GM21723 (cell line): ENCODE results near the gene PREX1.
A peak's percentile ranks its signal among the peaks of the same experiment; 100 is the strongest.

Experiments
- ATAC-seq: cut with Tn5 transposase; IDR thresholded peaks from one replicate; pipeline ENCODE4 v1.9.1; 2021; ENCODE audit warnings: mild to moderate bottlenecking, moderate library complexity; ENCODE audit not compliant: unreplicated experiment

Gene PREX1

GRCh38 chr20:48738399-48739304 lies 89.1 kb downstream of the PREX1 start:
- ATAC-seq = peak; percentile 81

GRCh38 chr20:48738094-48738398 lies 89.8 kb downstream of the PREX1 start:
- no peak for ATAC-seq

- ATAC-seq = no peak
Measured at GRCh38 chr20:48737434-48738093, 90.2 kb downstream of the PREX1 start.

GRCh38 chr20:48736636-48737035 lies 91.2 kb downstream of the PREX1 start:
- ATAC-seq = no peak

GRCh38 chr20:48736231-48736630 lies 91.6 kb downstream of the PREX1 start:
- no peak for ATAC-seq

GRCh38 chr20:48735112-48735511 lies 92.7 kb downstream of the PREX1 start:
- ATAC-seq = no peak

GRCh38 chr20:48734104-48734749 lies 93.6 kb downstream of the PREX1 start:
- ATAC-seq = no peak

GRCh38 chr20:48733296-48733790 lies 94.5 kb downstream of the PREX1 start:
- no peak for ATAC-seq

GRCh38 chr20:48732081-48732829 lies 95.5 kb downstream of the PREX1 start:
- no peak for ATAC-seq

- ATAC-seq = no peak
Measured at GRCh38 chr20:48731536-48731935, 96.3 kb downstream of the PREX1 start.

- ATAC-seq = no peak
Measured at GRCh38 chr20:48730977-48731376, 96.8 kb downstream of the PREX1 start.

- ATAC-seq = no peak
Measured at GRCh38 chr20:48729538-48729937, 98.3 kb downstream of the PREX1 start.

GRCh38 chr20:48728042-48728825 lies 99.6 kb downstream of the PREX1 start:
- ATAC-seq = no peak

- ATAC-seq = no peak
Measured at GRCh38 chr20:48727226-48727625, 100.6 kb downstream of the PREX1 start.

- no peak for ATAC-seq
Measured at GRCh38 chr20:48725555-48725991, 102.2 kb downstream of the PREX1 start.

- no peak for ATAC-seq
Measured at GRCh38 chr20:48724891-48725554, 102.8 kb downstream of the PREX1 start.

GRCh38 chr20:48724382-48724781 lies 103.4 kb downstream of the PREX1 start:
- ATAC-seq = no peak

GRCh38 chr20:48723308-48724264 lies 104.2 kb downstream of the PREX1 start:
- no peak for ATAC-seq
